Neural progenitor cell (in vitro differentiated cells): ENCODE measurements around the gene ARL6IP5. TPM values are rescaled to one million over a fixed set of nuclear protein-coding genes. Genes with fewer than 3 reads are reported as not detected.
A peak's percentile ranks its signal among the peaks of the same experiment; 100 is the strongest.

Source experiments
- DNase-seq: peaks from one replicate; pipeline ENCODE4 v3.0.0-alpha.2; 2016; ENCODE audit warnings: low spot score
- H2AFZ ChIP-seq: fragments of 200-600 bp; sonication (generic); replicated peaks from 2 replicates; pipeline ENCODE4 v1.6.1; 2016; ENCODE audit warnings: antibody characterized with exemption
- H3F3A ChIP-seq: fragments of 200-600 bp; sonication (generic); 2 replicates; pipeline ENCODE4 v1.6.1; 2016; ENCODE audit warnings: antibody characterized with exemption, low read depth
- H3K27ac ChIP-seq: fragments of 200-600 bp; sonication (generic); 2 replicates; pipeline ENCODE4 v1.5.1; 2016; ENCODE audit warnings: mild to moderate bottlenecking
- H3K27me3 ChIP-seq: fragments of 200-600 bp; sonication (generic); 2 replicates; pipeline ENCODE4 v1.6.1; 2016; ENCODE audit warnings: mild to moderate bottlenecking, moderate library complexity
- H3K36me3 ChIP-seq: fragments of 200-600 bp; sonication (generic); 2 replicates; pipeline ENCODE4 v1.5.1; 2016
- H3K4me1 ChIP-seq: fragments of 200-600 bp; sonication (generic); 2 replicates; pipeline ENCODE4 v1.6.1; 2016; ENCODE audit warnings: mixed run types
- H3K4me2 ChIP-seq: fragments of 200-600 bp; sonication (generic); 2 replicates; pipeline ENCODE4 v1.6.1; 2016
- H3K4me3 ChIP-seq: fragments of 200-600 bp; sonication (generic); 2 replicates; pipeline ENCODE4 v1.5.1; 2016
- H3K79me2 ChIP-seq: fragments of 200-600 bp; sonication (generic); 2 replicates; pipeline ENCODE4 v1.6.1; 2016; ENCODE audit warnings: low read depth
- H3K9ac ChIP-seq: fragments of 200-600 bp; sonication (generic); 2 replicates; pipeline ENCODE4 v1.6.1; 2016
- H3K9me3 ChIP-seq: fragments of 200-600 bp; sonication (generic); 2 replicates; pipeline ENCODE4 v1.5.1; 2016; ENCODE audit warnings: low read depth
- H4K20me1 ChIP-seq: fragments of 200-600 bp; sonication (generic); 2 replicates; pipeline ENCODE4 v1.6.1; 2016; ENCODE audit warnings: low read depth
- H3K27ac Mint-ChIP-seq: 3 replicates; pipeline ENCODE4 v1.8.0; 2021; ENCODE audit warnings: mixed read lengths
- H3K27me3 Mint-ChIP-seq: 2 replicates; pipeline ENCODE4 v1.8.0; 2022; ENCODE audit warnings: low read depth, mild to moderate bottlenecking, inconsistent platforms, moderate library complexity, mixed read lengths; ENCODE audit not compliant: insufficient read depth
- H3K36me3 Mint-ChIP-seq: 3 replicates; pipeline ENCODE4 v1.8.0; 2021; ENCODE audit warnings: mixed read lengths
- H3K4me1 Mint-ChIP-seq: 3 replicates; pipeline ENCODE4 v1.8.0; 2021; ENCODE audit warnings: mixed read lengths
- H3K4me3 Mint-ChIP-seq: 3 replicates; pipeline ENCODE4 v1.8.0; 2021; ENCODE audit warnings: mild to moderate bottlenecking, moderate library complexity, mixed read lengths
- H3K9me3 Mint-ChIP-seq: 3 replicates; pipeline ENCODE4 v1.8.0; 2020; ENCODE audit warnings: mixed read lengths
- CTCF ChIP-seq: fragments of 200-600 bp; sonication (generic); IDR thresholded peaks from 2 replicates; pipeline ENCODE4 v1.5.1; 2017; ENCODE audit warnings: antibody characterized with exemption, mild to moderate bottlenecking
- EZH2 ChIP-seq: fragments of 200-600 bp; sonication (generic); IDR thresholded peaks from 2 replicates; pipeline ENCODE4 v1.6.1; 2017; ENCODE audit warnings: antibody characterized with exemption, mild to moderate bottlenecking, moderate library complexity
- EZH2phosphoT487 ChIP-seq: fragments of 200-600 bp; sonication (generic); IDR thresholded peaks from 2 replicates; pipeline ENCODE4 v1.6.1; 2017; ENCODE audit warnings: antibody characterized with exemption
- total RNA-seq: library from RNA; depleted of rRNA; stranded (reverse); fragments of >200 nt; gene quantifications from 2 replicates; pipeline ENCODE4 v1.2.3, GENCODE V29; 2015; ENCODE audit warnings: low replicate concordance

Gene ARL6IP5
- total RNA-seq, 1 donor from 2014 or later, result 72.4 TPM

- Histone ChIP-seq H3K27ac (no peak overlapping the region), H3K4me2 (no peak overlapping the region), H4K20me1 (no peaks in the 10 kb centered on the region), H3K27me3 (no peaks in the 10 kb centered on the region), H2AFZ (peak overlapping the region; percentile 11), H3K9ac (no peak overlapping the region), H3K4me3 (no peak overlapping the region), H3K79me2 (no peaks in the 10 kb centered on the region), H3K9me3 (no peaks in the 10 kb centered on the region), H3K4me1 (no peaks in the 10 kb centered on the region), H3F3A (no peaks in the 10 kb centered on the region), H3K36me3 (no peaks in the 10 kb centered on the region)
- H3K36me3 Mint-ChIP-seq, result no peaks in the 10 kb centered on the region
- no peak for DNase-seq
- H3K9me3 Mint-ChIP-seq, result no peaks in the 10 kb centered on the region
- H3K27me3 Mint-ChIP-seq, result no peaks in the 10 kb centered on the region
- no peak overlapping the region for H3K27ac Mint-ChIP-seq
- TF ChIP-seq EZH2phosphoT487, result no peak
- no peak for TF ChIP-seq EZH2
- TF ChIP-seq CTCF, result no peak
- no peak overlapping the region for H3K4me3 Mint-ChIP-seq
- peaks cover 7% of the 10 kb centered on the region for H3K4me1 Mint-ChIP-seq
These were observed 37.2 kb downstream of the ARL6IP5 start for GRCh38 chr3:69121950-69122349.

GRCh38 chr3:69122403-69122802, 37.7 kb downstream of the ARL6IP5 start, which contains the start of gene LMOD3:
Gene LMOD3 (minus strand): TSS chr3:69122595. CDS start chr3:69122386, 209 bp downstream.
- TF ChIP-seq EZH2 (no peak), EZH2phosphoT487 (no peak), CTCF (no peak)
- H3K27ac Mint-ChIP-seq, result no peak within 1 kb of the TSS
- no peaks in the 10 kb centered on the region for H3K9me3 Mint-ChIP-seq
- Histone ChIP-seq H4K20me1 (no peaks in the 10 kb centered on the region), H3K9ac (no peak within 1 kb of the TSS), H3K27ac (no peak within 1 kb of the TSS), H3K36me3 (no peaks in the 10 kb centered on the region), H3F3A (no peaks in the 10 kb centered on the region), H3K4me3 (no peak within 1 kb of the TSS), H3K4me1 (no peaks in the 10 kb centered on the region), H3K79me2 (no peaks in the 10 kb centered on the region), H3K9me3 (no peaks in the 10 kb centered on the region), H3K27me3 (no peaks in the 10 kb centered on the region), H2AFZ (peak within 1 kb of the TSS; percentile 11), H3K4me2 (no peak within 1 kb of the TSS)
- DNase-seq, result no peak
- H3K4me3 Mint-ChIP-seq, result no peak within 1 kb of the TSS
- H3K36me3 Mint-ChIP-seq, result no peaks in the 10 kb centered on the region
- no peaks in the 10 kb centered on the region for H3K27me3 Mint-ChIP-seq
- H3K4me1 Mint-ChIP-seq, result peaks cover 7% of the 10 kb centered on the region

GRCh38 chr3:69126216-69126615, 41.5 kb downstream of the ARL6IP5 start:
- H3K4me3 Mint-ChIP-seq, result no peak overlapping the region
- H3K36me3 Mint-ChIP-seq, result no peaks in the 10 kb centered on the region
- H3K9ac ChIP-seq, result no peak overlapping the region
- H3K9me3 ChIP-seq, result no peaks in the 10 kb centered on the region
- H3K4me1 Mint-ChIP-seq, result peaks cover 7% of the 10 kb centered on the region
- TF ChIP-seq CTCF (no peak), EZH2phosphoT487 (no peak), EZH2 (no peak)
- H3K9me3 Mint-ChIP-seq, result no peaks in the 10 kb centered on the region
- no peaks in the 10 kb centered on the region for H3F3A ChIP-seq
- H3K27ac Mint-ChIP-seq, result no peak overlapping the region
- no peak overlapping the region for H3K4me3 ChIP-seq
- no peaks in the 10 kb centered on the region for H3K79me2 ChIP-seq
- no peaks in the 10 kb centered on the region for H3K27me3 Mint-ChIP-seq
- no peak for DNase-seq
- no peak overlapping the region for H3K27ac ChIP-seq
- H3K4me1 ChIP-seq, result no peaks in the 10 kb centered on the region
- H3K36me3 ChIP-seq, result no peaks in the 10 kb centered on the region
- H4K20me1 ChIP-seq, result no peaks in the 10 kb centered on the region
- no peak overlapping the region for H3K4me2 ChIP-seq
- no peaks in the 10 kb centered on the region for H3K27me3 ChIP-seq
- no peak overlapping the region for H2AFZ ChIP-seq
